ENCODE results near the gene RNPEP.
"Not testable (repeated sequence)": the region's sequence is repeated elsewhere in the genome, so short reads cannot be mapped to it uniquely, and the experiment has no call there.

RNPEP gene

GRCh38 chr1:202010180-202011015, 27.9 kb downstream of the RNPEP start, which contains the start of gene ELF3:
Gene ELF3, plus strand, starts transcription at chr1:202010587. Its CDS starts 550 bp downstream, at chr1:202011137.
- no peak for DNase-seq

GRCh38 chr1:202011994-202012393, 29.5 kb downstream of the RNPEP start:
- DNase-seq = no peak

DNA sequence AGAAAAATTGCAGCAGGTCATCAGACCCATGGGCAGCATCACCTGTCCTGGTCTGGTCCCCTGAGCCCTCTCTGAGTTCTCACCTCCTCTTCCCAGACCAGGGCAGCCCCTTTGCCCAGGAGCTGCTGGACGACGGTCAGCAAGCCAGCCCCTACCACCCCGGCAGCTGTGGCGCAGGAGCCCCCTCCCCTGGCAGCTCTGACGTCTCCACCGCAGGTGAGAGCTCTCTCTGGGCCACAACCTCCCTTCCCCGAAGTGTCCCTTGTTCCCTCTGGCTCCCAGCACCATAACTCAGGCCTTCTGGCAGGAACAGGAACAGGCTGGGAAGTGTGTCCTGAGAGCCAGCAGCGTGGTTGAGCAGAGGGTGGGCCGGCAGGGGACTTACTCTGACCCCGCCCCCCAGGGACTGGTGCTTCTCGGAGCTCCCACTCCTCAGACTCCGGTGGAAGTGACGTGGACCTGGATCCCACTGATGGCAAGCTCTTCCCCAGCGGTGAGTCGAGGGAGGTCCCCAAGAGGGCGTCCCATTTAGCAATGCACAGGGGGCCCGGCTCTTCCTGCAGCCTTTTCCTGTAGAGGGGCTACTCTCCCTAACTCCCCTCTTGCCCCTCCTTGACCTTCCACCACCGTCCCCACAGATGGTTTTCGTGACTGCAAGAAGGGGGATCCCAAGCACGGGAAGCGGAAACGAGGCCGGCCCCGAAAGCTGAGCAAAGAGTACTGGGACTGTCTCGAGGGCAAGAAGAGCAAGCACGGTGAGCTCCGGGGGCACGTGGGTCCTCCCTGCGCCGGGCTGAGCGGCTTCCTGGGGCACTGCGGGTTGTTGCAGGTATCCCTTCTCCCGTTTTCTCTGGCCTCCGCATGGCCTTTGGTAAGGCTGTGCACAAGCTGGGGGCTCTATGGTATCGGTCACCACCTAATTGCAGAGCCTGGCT, 30.4 kb downstream of the RNPEP start:
- DNase-seq = no peak

GRCh38 chr1:202013603-202014002, 31.2 kb downstream of the RNPEP start:
- DNase-seq = no peak

GRCh38 chr1:202014060-202014459, 31.6 kb downstream of the RNPEP start:
- no peak for DNase-seq

DNA sequence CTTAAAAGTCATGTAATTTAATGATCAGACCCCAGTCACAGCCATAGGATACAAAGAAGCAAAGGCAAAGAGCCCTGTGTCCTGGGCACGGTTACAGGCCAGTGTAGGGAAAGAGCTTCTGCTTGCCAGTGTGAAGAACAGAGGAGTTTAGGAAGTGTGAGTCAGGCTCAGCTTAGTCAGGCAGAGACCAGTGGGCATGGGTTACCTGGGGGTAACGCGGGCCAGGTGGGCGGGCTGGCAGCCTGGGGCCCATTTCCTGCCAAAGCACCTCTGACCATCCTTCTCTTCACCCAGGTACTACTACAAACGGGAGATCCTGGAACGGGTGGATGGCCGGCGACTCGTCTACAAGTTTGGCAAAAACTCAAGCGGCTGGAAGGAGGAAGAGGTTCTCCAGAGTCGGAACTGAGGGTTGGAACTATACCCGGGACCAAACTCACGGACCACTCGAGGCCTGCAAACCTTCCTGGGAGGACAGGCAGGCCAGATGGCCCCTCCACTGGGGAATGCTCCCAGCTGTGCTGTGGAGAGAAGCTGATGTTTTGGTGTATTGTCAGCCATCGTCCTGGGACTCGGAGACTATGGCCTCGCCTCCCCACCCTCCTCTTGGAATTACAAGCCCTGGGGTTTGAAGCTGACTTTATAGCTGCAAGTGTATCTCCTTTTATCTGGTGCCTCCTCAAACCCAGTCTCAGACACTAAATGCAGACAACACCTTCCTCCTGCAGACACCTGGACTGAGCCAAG, 32.6 kb downstream of the RNPEP start:
- DNase-seq = no peak

- DNase-seq = no peak
Measured at GRCh38 chr1:202015662-202015937, 33.2 kb downstream of the RNPEP start.

DNA sequence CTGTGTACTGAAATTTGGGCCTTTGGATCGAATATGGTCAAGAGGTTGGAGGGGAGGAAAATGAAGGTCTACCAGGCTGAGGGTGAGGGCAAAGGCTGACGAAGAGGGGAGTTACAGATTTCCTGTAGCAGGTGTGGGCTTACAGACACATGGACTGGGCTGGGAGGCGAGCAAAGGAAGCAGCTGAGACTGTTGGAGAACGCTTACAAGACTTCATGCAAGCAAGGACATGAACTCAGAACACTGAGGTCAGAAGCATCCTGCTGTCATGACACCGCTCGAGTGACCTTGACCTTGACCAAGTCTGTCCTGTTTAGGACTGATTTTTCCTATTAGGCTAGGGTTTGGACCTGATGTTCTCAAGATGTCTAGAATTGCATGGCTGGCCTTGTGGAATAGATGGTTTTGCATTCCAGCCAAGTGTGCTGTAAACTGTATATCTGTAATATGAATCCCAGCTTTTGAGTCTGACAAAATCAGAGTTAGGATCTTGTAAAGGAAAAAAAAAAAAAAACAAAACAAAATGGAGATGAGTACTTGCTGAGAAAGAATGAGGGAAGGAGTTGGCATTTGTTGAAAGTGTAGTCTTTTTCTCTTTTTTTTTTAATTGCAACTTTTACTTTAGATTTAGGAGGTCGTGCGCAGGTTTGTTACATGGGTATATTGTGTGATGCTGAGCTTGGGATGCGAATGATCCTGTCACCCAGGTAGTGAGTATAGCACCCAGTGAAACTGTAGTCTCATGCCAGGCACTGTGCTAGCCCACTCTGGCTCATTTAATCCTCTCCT, 33.8 kb downstream of the RNPEP start:
- no peak for DNase-seq

DNA sequence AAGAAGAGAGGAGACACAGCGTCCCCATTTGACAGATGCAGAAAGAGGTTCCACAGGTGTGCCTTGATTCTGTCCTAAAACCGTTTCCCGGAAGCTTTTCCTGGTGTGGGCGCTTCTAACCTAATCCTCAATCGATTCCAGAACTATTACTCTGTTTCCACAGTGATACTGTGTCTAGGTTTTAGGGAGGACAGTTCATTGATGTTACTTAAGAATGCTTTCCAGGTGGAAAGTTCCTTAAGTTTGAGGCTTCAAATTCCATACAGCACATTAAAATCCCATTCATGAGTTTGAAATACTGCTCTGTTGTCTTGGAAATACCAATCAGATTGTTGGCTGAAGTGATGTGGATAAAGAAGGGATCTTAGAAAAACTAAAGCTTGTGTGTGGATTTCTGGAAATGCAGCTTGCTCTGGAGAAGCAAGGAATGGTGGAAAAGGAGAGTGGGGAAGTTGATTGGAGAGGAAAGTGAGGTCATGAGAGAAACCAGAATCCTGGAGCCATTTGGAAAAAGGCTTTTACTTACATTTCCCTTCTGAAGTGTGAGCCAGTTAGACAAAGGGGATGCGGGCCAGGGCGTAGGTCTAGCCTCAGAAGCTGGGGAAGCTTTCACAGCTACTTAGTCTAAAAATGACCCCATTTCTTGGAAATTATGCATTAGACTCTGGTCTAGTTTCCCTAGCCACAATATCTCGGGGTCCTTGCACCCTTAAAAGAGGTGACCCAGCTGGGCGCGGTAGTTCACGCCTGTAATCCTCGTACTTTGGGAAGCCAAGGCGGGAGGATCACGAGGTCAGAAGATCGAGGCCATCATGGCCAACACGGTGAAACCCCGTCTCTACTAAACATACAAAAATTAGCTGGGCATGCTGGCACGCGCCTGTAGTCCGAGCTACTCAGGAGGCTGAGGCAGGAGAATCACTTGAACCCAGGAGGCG, 34.6 kb downstream of the RNPEP start:
- no peak for DNase-seq

DNA sequence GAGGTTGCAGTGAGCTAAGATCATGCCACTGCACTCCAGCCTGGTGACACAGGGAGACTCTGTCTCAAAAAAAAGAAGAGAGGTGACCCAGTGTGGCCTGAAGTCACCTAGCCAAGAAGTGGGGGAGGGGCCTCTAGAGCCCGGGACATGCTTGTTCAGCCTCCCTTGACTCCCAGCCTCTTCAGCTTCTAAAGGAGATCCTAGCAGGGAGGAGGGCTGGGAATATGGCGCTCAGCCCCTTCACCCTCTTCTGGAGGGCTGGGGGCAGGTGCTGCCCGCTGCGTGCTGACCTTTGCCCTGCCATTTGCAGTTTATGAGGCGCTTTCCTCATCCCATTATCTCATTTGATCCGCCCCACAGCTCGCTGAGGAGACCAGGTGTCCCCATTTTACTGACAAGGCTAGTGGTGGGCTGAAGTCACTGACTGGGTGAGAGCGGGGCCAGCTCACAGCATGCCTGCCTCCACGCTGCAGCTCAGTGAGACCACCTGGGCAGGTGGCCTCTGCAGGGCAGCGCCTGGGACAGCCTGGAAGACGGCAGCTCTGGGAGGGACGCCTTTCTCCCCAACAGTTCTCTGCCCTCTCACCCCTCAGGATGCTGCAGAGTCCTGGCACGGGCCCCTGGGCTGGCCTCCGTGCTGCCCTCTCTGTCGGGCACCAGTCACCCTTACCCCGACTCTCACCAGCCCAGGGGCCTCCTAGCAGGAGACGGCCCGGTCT, 35.5 kb downstream of the RNPEP start:
- no peak for DNase-seq

DNA sequence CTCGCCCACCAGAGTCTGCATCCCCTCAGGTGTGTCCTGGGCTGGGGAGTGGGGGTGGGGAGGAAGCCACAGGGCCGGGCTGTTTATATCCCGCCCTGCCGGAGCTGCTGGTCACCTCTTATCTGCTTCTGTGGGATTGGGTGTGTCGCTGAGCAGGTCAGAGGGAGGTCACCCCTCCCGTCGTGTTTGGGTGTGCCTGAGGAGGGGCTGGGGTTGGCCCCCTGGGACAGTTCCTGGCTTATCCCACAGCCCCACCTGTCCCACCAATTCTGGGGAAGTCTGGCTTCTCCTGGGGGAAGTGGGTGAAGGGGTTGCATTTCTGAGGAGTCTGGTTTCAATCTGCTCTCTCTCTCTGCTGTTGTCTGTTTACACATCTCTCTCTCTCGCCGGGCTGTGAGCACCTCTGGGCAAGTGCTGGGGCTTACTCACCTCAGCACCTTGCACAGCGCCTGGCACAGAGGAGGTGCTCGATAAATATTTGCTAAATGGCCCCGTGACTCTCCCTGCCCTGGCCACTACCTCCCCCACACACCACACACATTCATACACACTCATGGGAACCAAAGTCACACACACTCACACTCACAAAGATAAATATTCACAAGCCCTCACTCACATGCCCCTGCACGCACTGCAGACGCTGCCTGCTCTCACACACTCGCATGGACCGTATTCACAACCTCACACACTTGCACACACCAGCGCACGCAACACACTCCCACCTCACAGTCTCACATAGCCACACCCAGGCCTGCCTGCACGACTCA, 36.2 kb downstream of the RNPEP start:
- DNase-seq = no peak

- not testable (repeated sequence) for DNase-seq
Measured at GRCh38 chr1:202019235-202019558, 36.7 kb downstream of the RNPEP start.

DNA sequence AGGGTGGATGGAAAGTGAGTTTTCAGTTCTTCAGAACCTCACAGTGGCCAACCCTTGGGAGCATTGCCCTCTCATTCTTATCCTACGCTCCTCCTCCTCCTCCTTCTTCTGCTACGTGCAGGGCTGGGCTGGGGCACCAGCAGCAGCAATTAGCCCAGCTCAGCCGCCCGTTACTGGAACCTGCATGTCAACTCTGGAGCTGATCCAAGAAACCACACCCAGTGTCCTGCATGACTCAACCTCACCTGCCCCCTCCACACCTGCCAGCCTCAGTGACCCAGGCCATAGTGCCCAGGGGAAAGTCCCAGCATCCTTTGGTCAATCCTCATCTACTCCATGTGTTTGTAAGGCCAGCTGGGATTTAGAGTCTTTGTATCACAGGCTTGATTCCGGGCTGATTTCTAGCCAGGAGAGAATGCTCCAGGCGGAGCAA, 40.6 kb downstream of the RNPEP start:
- no peak for DNase-seq

GRCh38 chr1:202029171-202029665, 46.8 kb downstream of the RNPEP start:
- DNase-seq = peak; percentile 90

GRCh38 chr1:202029727-202030126, 47.3 kb downstream of the RNPEP start:
- no peak for DNase-seq

DNA sequence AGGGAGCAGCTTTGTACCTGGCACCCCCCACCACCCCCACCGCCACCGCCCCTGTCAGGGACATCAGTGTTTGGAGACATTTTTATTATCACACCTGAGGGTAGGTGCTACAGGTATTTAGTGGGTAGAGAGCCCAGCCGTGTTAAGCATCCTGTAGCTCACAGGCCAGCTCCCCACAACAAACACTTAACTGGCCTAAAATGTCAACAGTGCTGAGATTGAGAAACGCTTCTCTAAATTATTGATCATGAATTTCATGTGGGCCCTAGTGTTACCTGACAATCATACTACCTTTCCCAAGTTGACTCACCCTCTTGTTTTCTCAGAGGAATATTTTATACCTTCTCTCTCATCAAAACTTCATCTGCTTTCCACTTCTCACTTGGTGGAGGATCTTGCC, 49.3 kb downstream of the RNPEP start:
- no peak for DNase-seq

GRCh38 chr1:202034149-202034682, 51.8 kb downstream of the RNPEP start:
- no peak for DNase-seq

GRCh38 chr1:202034683-202035462, 52.4 kb downstream of the RNPEP start:
- DNase-seq = peak; percentile 97
